HG03442 (cell line): Measurements from ENCODE around the gene CERK.
A peak's percentile ranks its signal among the peaks of the same experiment; 100 is the strongest.

ENCODE experiments used
- ATAC-seq: cut with Tn5 transposase; IDR thresholded peaks from one replicate; pipeline ENCODE4 v1.9.1; 2021; ENCODE audit warnings: mild to moderate bottlenecking, moderate library complexity; ENCODE audit not compliant: unreplicated experiment

Gene CERK

GRCh38 chr22:46764779-46765485, 26.9 kb upstream of the CERK start:
- no peak for ATAC-seq

- ATAC-seq: no peak
These were observed 26.2 kb upstream of the CERK start for GRCh38 chr22:46764140-46764680.

GRCh38 chr22:46763051-46763705, 25.1 kb upstream of the CERK start:
- ATAC-seq: peak; percentile 41

GRCh38 chr22:46762238-46763050, 24.4 kb upstream of the CERK start, which contains the start of gene TBC1D22A:
Gene TBC1D22A, plus strand, starts transcription at chr22:46762650. Its CDS starts 137 bp downstream, at chr22:46762787.
- peak; percentile 78 for ATAC-seq

GRCh38 chr22:46761539-46762237, 23.6 kb upstream of the CERK start:
- no peak for ATAC-seq

- no peak for ATAC-seq
These were observed 23.0 kb upstream of the CERK start for GRCh38 chr22:46761017-46761416.

GRCh38 chr22:46758867-46759290, 20.8 kb upstream of the CERK start:
- no peak for ATAC-seq

- ATAC-seq: no peak
These were observed 20.1 kb upstream of the CERK start for GRCh38 chr22:46758121-46758520.

- no peak for ATAC-seq
These were observed 19.1 kb upstream of the CERK start for GRCh38 chr22:46757104-46757503.

- ATAC-seq: no peak
These were observed 18.0 kb upstream of the CERK start for GRCh38 chr22:46756097-46756496.

- no peak for ATAC-seq
These were observed 17.5 kb upstream of the CERK start for GRCh38 chr22:46755525-46755924.

- ATAC-seq: no peak
These were observed 16.8 kb upstream of the CERK start for GRCh38 chr22:46754826-46755225.

GRCh38 chr22:46754110-46754799, 16.2 kb upstream of the CERK start:
- ATAC-seq: no peak

- ATAC-seq: no peak
These were observed 15.7 kb upstream of the CERK start for GRCh38 chr22:46753761-46754109.

- ATAC-seq: no peak
These were observed 15.3 kb upstream of the CERK start for GRCh38 chr22:46753360-46753759.

- no peak for ATAC-seq
These were observed 14.9 kb upstream of the CERK start for GRCh38 chr22:46752988-46753310.

GRCh38 chr22:46752286-46752987, 14.4 kb upstream of the CERK start:
- no peak for ATAC-seq

- ATAC-seq: no peak
These were observed 12.9 kb upstream of the CERK start for GRCh38 chr22:46750863-46751443.

- no peak for ATAC-seq
These were observed 12.4 kb upstream of the CERK start for GRCh38 chr22:46750530-46750800.
